K562 (cell line): ENCODE results near the gene TFDP1.

Source experiments
- ATF6 ChIP-seq: sonication (generic); formaldehyde crosslinking; IDR thresholded peaks from 2 replicates; pipeline ENCODE4 v1.4.0; 2020; ENCODE audit warnings: mild to moderate bottlenecking, missing genetic modification reagents
- CBX5 ChIP-seq: IDR thresholded peaks from 2 replicates; pipeline ENCODE4 v1.6.1; 2014; ENCODE audit warnings: low read depth, borderline replicate concordance
- GATAD2B ChIP-seq: fragments of 450-650 bp; IDR thresholded peaks from 2 replicates; pipeline ENCODE4 v1.6.1; 2017; ENCODE audit warnings: mild to moderate bottlenecking, borderline replicate concordance
- HLTF ChIP-seq: fragments of 450-650 bp; IDR thresholded peaks from 2 replicates; pipeline ENCODE4 v1.6.1; 2016
- MCM3 ChIP-seq: fragments of 450-650 bp; IDR thresholded peaks from 2 replicates; pipeline ENCODE4 v1.6.1; 2016
- NEUROD1 ChIP-seq: fragments of 150-350 bp; IDR thresholded peaks from 2 replicates; pipeline ENCODE4 v1.6.1; 2014; ENCODE audit warnings: borderline replicate concordance, low read length, low read depth; ENCODE audit not compliant: partially characterized antibody
- POLR2AphosphoS5 ChIP-seq: IDR thresholded peaks from 2 replicates; pipeline ENCODE4 v1.6.1; 2011; ENCODE audit warnings: mild to moderate bottlenecking, low read depth, low read length, moderate library complexity; ENCODE audit not compliant: control insufficient read depth, insufficient read depth
- SMAD4 ChIP-seq: fragments of 250-450 bp; sonication (Bioruptor Pico); conservative IDR thresholded peaks from 2 replicates; pipeline ENCODE4 v1.8.0; 2021; ENCODE audit warnings: inconsistent platforms, mild to moderate bottlenecking, moderate library complexity
- ZNF274 ChIP-seq: IDR thresholded peaks from 2 replicates; pipeline ENCODE4 v1.6.1; 2011; ENCODE audit warnings: low read depth, mild to moderate bottlenecking, low read length, moderate library complexity, borderline replicate concordance

GRCh38 chr13:113542751-113543424, 41.7 kb upstream of the TFDP1 start:
- TF ChIP-seq POLR2AphosphoS5 (no peak), SMAD4 (CRISPR knock-in tag) (no peak), NEUROD1 (no peak), ZNF274 (no peak), CBX5 (no peak), MCM3 (no peak), ATF6 (CRISPR knock-in tag) (no peak), HLTF (no peak), GATAD2B (no peak)
